K562 (cell line): ENCODE measurements around the gene PCBP3. TPM values are rescaled to one million over a fixed set of nuclear protein-coding genes. Genes with fewer than 3 reads are reported as not detected.

Experiments
- ATAC-seq: fragments of 200-7000 bp; cut with Tn5 transposase; 3 replicates; pipeline ENCODE4 v1.9.1; 2020; ENCODE audit warnings: moderate library complexity
- BruUV-seq: library from RNA; stranded (reverse); fragments of 400-500 nt; replicated peaks from 2 replicates; lab custom pipeline; 2021; lab: Mats Ljungman, UMichigan
- CTCF ChIA-PET: fragments of 300-600 bp; formaldehyde crosslinking; extraction: SDS; loops from one replicate; lab custom pipeline; 2021; ENCODE audit warnings: low intra/inter-chr PET ratio; lab: Yijun Ruan, JAX
- POLR2A ChIA-PET: fragments of 300-600, 350-650 bp; sonication (Branson Sonifier 250); formaldehyde crosslinking; extraction: SDS; loops from one replicate; lab custom pipeline; 2021; ENCODE audit warnings: antibody characterized with exemption, inconsistent platforms; lab: Yijun Ruan, JAX
- DNase-seq, 4 experiments: peaks; one replicate each; pipeline versions ENCODE4 v3.0.0 to v3.0.0-alpha.2; 2011 to 2018; ENCODE audit warnings: low spot score in 3 of 4, mixed read lengths in 3 of 4; ENCODE audit errors: extremely low read depth in 1 of 4
- FAIRE-seq: peaks from 2 replicates; lab custom pipeline; 2011; peaks lifted over from hg19 to GRCh38; lab: Jason Lieb, UNC
- H2AFZ ChIP-seq: 2 replicates; pipeline ENCODE4 v1.6.0; 2011; ENCODE audit warnings: low read depth, low read length, control low read depth, inconsistent platforms
- H3K27ac ChIP-seq: fragments of 200-600 bp; 3 replicates; pipeline ENCODE4 v1.8.0; 2011; ENCODE audit warnings: low read depth, mild to moderate bottlenecking, control low read depth, inconsistent platforms, low read length, moderate library complexity, mixed read lengths; ENCODE audit errors: extremely low read depth
- H3K27me3 ChIP-seq, 2 experiments: fragments of 300-600 bp in 1 of 2; 2 replicates in 1 of 2; 3 replicates in 1 of 2; pipeline versions ENCODE4 v1.6.0 to v1.8.0; 2011; ENCODE audit warnings: inconsistent platforms in 2 of 2, low read length in 2 of 2, mild to moderate bottlenecking in 1 of 2, mixed read lengths in 1 of 2, moderate library complexity in 1 of 2; ENCODE audit not compliant: control insufficient read depth in 2 of 2, insufficient read depth in 2 of 2
- H3K36me3 ChIP-seq: fragments of 300-600 bp; 3 replicates; pipeline ENCODE4 v1.8.0; 2011; ENCODE audit warnings: mild to moderate bottlenecking, low read length, inconsistent platforms; ENCODE audit not compliant: control insufficient read depth, insufficient read depth
- H3K4me1 ChIP-seq, 2 experiments: fragments of 200-600 bp in 1 of 2; replicated peaks in 1 of 2; 2 replicates in 1 of 2; 3 replicates in 1 of 2; pipeline versions ENCODE4 v1.5.1 to v1.8.0; 2011; ENCODE audit warnings: inconsistent platforms in 2 of 2, low read length in 2 of 2, mild to moderate bottlenecking in 1 of 2, mixed read lengths in 1 of 2, moderate library complexity in 1 of 2; ENCODE audit not compliant: control insufficient read depth in 2 of 2, insufficient read depth in 2 of 2
- H3K4me2 ChIP-seq: 2 replicates; pipeline ENCODE4 v1.6.1; 2011; ENCODE audit warnings: low read length, control low read depth, inconsistent platforms, mixed read lengths; ENCODE audit not compliant: insufficient read depth
- H3K4me3 ChIP-seq: fragments of 200-600 bp; sonication (generic), shearing (Covaris generic); 2 replicates; pipeline ENCODE4 v1.5.1; 2016; ENCODE audit warnings: control low read depth, inconsistent platforms
- H3K79me2 ChIP-seq: fragments of 200-600 bp; 3 replicates; pipeline ENCODE4 v1.8.0; 2011; ENCODE audit warnings: low read length, inconsistent platforms; ENCODE audit not compliant: control insufficient read depth, insufficient read depth
- H3K9ac ChIP-seq, 2 experiments: 2 replicates each; pipeline versions ENCODE4 v1.6.0 to v1.6.1; 2011; ENCODE audit warnings: low read depth in 2 of 2, low read length in 2 of 2, control low read depth in 1 of 2, inconsistent platforms in 1 of 2, mild to moderate bottlenecking in 1 of 2, mixed read lengths in 1 of 2; ENCODE audit not compliant: insufficient read depth in 1 of 2
- H3K9me1 ChIP-seq: one replicate; pipeline ENCODE4 v1.6.0; 2011; ENCODE audit warnings: inconsistent platforms, mild to moderate bottlenecking, low read length, moderate library complexity; ENCODE audit not compliant: control insufficient read depth, insufficient read depth
- H3K9me3 ChIP-seq: replicated peaks from 2 replicates; pipeline ENCODE4 v1.5.1; 2011; ENCODE audit warnings: low read depth, low read length, inconsistent platforms; ENCODE audit not compliant: control insufficient read depth, insufficient read depth
- H4K20me1 ChIP-seq: replicated peaks from 2 replicates; pipeline ENCODE4 v1.6.1; 2011; ENCODE audit warnings: low read length, inconsistent platforms, mixed read lengths; ENCODE audit not compliant: control insufficient read depth, insufficient read depth
- CCAR2 ChIP-seq: fragments of 200-400 bp; formaldehyde crosslinking; IDR thresholded peaks from 2 replicates; pipeline ENCODE4 v1.6.1; 2017; ENCODE audit warnings: mild to moderate bottlenecking, low read depth, low read length
- FUS ChIP-seq: fragments of 200-400 bp; formaldehyde crosslinking; optimal IDR thresholded peaks from 2 replicates; pipeline ENCODE3; 2017; ENCODE audit warnings: low read depth, low read length
- HCFC1 ChIP-seq: IDR thresholded peaks from 2 replicates; pipeline ENCODE4 v1.6.1; 2012; ENCODE audit warnings: low read depth, low read length, improper control_type of control experiment
- HOMEZ ChIP-seq: fragments of 250-450 bp; sonication (Bioruptor Pico); IDR thresholded peaks from 2 replicates; pipeline ENCODE4 v1.4.0; 2020; ENCODE audit warnings: mild to moderate bottlenecking, moderate library complexity
- KAT2B ChIP-seq: IDR thresholded peaks from one replicate; pipeline ENCODE4 v1.6.1; 2012; ENCODE audit warnings: low read depth, mild to moderate bottlenecking, control low read depth, inconsistent platforms, low read length, moderate library complexity
- MCM2 ChIP-seq: fragments of 450-650 bp; IDR thresholded peaks from 2 replicates; pipeline ENCODE4 v1.6.1; 2017; ENCODE audit warnings: low read depth, mild to moderate bottlenecking
- MITF ChIP-seq: IDR thresholded peaks from 2 replicates; pipeline ENCODE4 v1.6.1; 2014; ENCODE audit warnings: antibody characterized with exemption
- NRF1 ChIP-seq, 2 experiments: fragments of 450-650 bp; IDR thresholded peaks in 1 of 2; conservative IDR thresholded peaks in 1 of 2; 2 replicates each; pipeline ENCODE4 v1.6.1; 2014; ENCODE audit warnings: mild to moderate bottlenecking in 2 of 2
- PBX2 ChIP-seq, 2 experiments: IDR thresholded peaks in 1 of 2; conservative IDR thresholded peaks in 1 of 2; 2 replicates each; pipeline ENCODE4 v1.6.1; 2016; ENCODE audit warnings: low read depth in 2 of 2, mild to moderate bottlenecking in 1 of 2, missing compliant biosample characterization in 1 of 2, missing genetic modification characterization in 1 of 2, moderate library complexity in 1 of 2
- THRB ChIP-seq: fragments of 450-650 bp; formaldehyde crosslinking; conservative IDR thresholded peaks from 2 replicates; pipeline ENCODE4 v1.4.0; 2022; ENCODE audit warnings: mild to moderate bottlenecking, missing genetic modification characterization
- ZNF134 ChIP-seq: fragments of 250-450 bp; sonication (Bioruptor Pico); conservative IDR thresholded peaks from 2 replicates; pipeline ENCODE4 v1.4.0; 2020
- ZNF224 ChIP-seq: sonication (generic); formaldehyde crosslinking; IDR thresholded peaks from 2 replicates; pipeline ENCODE4 v1.8.0; 2022; ENCODE audit warnings: mild to moderate bottlenecking, missing genetic modification reagents
- ZNF253 ChIP-seq: fragments of 250-450 bp; sonication (Bioruptor Pico); conservative IDR thresholded peaks from 2 replicates; pipeline ENCODE4 v1.6.1; 2021; ENCODE audit warnings: mild to moderate bottlenecking
- WGBS: fragments of 100-300 bp; shearing (Covaris generic); methylation state at CpG from one replicate; pipeline ENCODE4 v1.1.6; 2016; ENCODE audit warnings: low coverage, mixed read lengths; ENCODE audit not compliant: insufficient coverage; ENCODE audit errors: missing lambda C conversion rate; 5-methylcytosine and 5-hydroxymethylcytosine counted together
- in situ Hi-C: fragments of 300-500 bp; cut with MboI; formaldehyde crosslinking; loops from 4 replicates; pipeline ENCODE4 v1.15.0; 2018; ENCODE audit warnings: inconsistent platforms, mixed read lengths
- intact Hi-C: fragments of 100-400 bp; cut with micrococcal nuclease; formaldehyde crosslinking; loops from 2 replicates; pipeline ENCODE4 v1.14.2; 2022
- polyA plus RNA-seq, 8 experiments: library from polyadenylated mRNA; depleted of rRNA in 4 of 8; stranded (reverse) in 5 of 8; unstranded in 3 of 8; fragments of >200 nt; fragmentation: Nextera tagmentation in 2 of 8; fragmentation: Illumina TruSeq in 1 of 8; extraction: Ambion mirVana in 2 of 8; extraction: Trizol in 1 of 8; gene quantifications; 2 replicates each; pipeline versions ENCODE4 v1.2.1 to v1.2.3, GENCODE V29; 2011 to 2014; ENCODE audit warnings: inconsistent platforms in 1 of 8, missing spikeins in 1 of 8
- total RNA-seq, 7 experiments: library from RNA; depleted of rRNA in 6 of 7; stranded (reverse); fragments of >200 nt in 6 of 7; fragmentation: Illumina TruSeq in 2 of 7; extraction: Trizol in 2 of 7; gene quantifications; 2 replicates each; pipeline versions ENCODE4 v1.2.1 to v1.2.3, GENCODE V29; 2011 to 2021; ENCODE audit warnings: low replicate concordance in 1 of 7

The PCBP3 gene
- total and polyA plus RNA-seq, 9 of the 15 experiments (the other 6 are each of a cell fraction or from before 2014, with no cell fraction given): 0.18 TPM; not detected in 8

GRCh38 chr21:45919593-45919992, 276.1 kb downstream of the PCBP3 start (continued):
- no peak for TF ChIP-seq FUS

GRCh38 chr21:45920824-45921600, 277.5 kb downstream of the PCBP3 start:
- Histone ChIP-seq H3K27ac (no peak overlapping the region), H2AFZ (no peak overlapping the region), H3K4me3 (no peak overlapping the region), H3K4me1 (peaks cover 0 to 10% of the 10 kb centered on the region in 2 experiments; a peak in 3 of 5 replicates), H3K36me3 (no peaks in the 10 kb centered on the region), H3K9me3 (peaks cover 2% of the 10 kb centered on the region; the same call in 1 of the 2 replicates), H3K4me2 (no peak overlapping the region), H3K9ac (no peak overlapping the region), H3K27me3 (peaks cover 18 to 45% of the 10 kb centered on the region in 2 experiments; a peak in 3 of 5 replicates), H3K79me2 (no peaks in the 10 kb centered on the region), H3K9me1 (no peaks in the 10 kb centered on the region), H4K20me1 (no peaks in the 10 kb centered on the region)
- POLR2A ChIA-PET: no interaction called here
- in situ Hi-C loops: no loop called here
- CTCF ChIA-PET: no interaction called here
- FAIRE-seq (no peak), DNase-seq (no peak), ATAC-seq (no peak)
- WGBS: 0% methylated on average over 8 of the region's 8 CpGs
- intact Hi-C loops: no loop called here
- no TSS peak for BruUV-seq
- no peak for TF ChIP-seq ZNF224 (CRISPR knock-in tag)
- TF ChIP-seq NRF1 (conservative IDR thresholded peaks at IDR 0.05 in 1 of 2, IDR thresholded peaks at IDR 0.05 in 1 of 2): no peak
- no peak for TF ChIP-seq MCM2
- TF ChIP-seq ZNF134 (CRISPR knock-in tag): no peak
- no peak for TF ChIP-seq THRB (CRISPR knock-in tag)
- no peak for TF ChIP-seq CCAR2
- no peak for TF ChIP-seq KAT2B
- no peak for TF ChIP-seq HOMEZ (CRISPR knock-in tag)
- TF ChIP-seq ZNF253: no peak
- TF ChIP-seq HCFC1: no peak
- TF ChIP-seq PBX2 (CRISPR knock-in tag; IDR thresholded peaks at IDR 0.05; ENCODE audit: low read depth): no peak
- no peak for TF ChIP-seq PBX2 (tag; conservative IDR thresholded peaks at IDR 0.05; ENCODE audit: low read depth)
- no peak for TF ChIP-seq MITF
